HUDEP-2 (cell line): ENCODE results near the gene ZNF385B.

ENCODE experiments used
- DNase-seq, 76 experiments: peaks; one replicate each; lab custom pipeline; 2025; ENCODE audit not compliant: unreplicated experiment in 76 of 76; lab: John Stamatoyannopoulos, UW

ZNF385B gene

DNA sequence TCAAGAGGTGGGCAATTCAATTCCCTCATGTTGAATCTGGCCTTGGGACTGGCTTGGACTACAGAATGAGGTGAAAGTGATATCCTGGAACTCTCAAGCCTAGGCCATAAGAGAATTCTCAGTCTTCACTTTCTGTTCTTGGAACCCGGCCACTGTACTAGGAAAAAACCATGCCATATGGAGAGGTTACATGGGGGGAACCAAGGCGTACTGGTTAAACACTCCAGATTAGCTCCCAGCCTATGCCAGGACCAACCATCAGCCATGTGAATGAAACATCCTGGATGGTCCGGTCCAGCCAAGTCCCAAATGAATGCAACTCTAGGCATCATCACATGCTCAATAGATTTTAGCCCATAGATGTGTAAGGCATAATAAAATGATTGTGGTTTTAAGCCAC lies 56.4 kb downstream of the ZNF385B start:
- DNase-seq, result no peak

DNA sequence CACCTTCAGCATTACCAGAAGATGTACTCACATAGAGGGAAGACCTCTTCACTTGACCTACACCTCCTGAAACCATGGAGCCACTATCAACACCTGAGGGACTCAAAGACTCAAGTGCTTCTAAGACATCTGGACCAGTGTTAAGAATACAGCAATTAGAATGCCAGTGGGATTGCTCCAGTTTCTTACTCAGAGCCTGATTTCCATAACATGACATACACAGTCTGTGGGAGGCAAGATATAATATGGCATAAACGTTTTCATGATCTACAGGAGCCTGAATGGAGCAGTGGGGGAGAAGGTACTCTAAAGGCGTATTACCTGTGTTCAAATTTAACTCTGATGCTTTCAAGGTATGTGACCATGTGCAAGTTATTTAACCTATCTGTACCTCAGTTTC lies 57.2 kb downstream of the ZNF385B start:
- DNase-seq, result no peak

DNA sequence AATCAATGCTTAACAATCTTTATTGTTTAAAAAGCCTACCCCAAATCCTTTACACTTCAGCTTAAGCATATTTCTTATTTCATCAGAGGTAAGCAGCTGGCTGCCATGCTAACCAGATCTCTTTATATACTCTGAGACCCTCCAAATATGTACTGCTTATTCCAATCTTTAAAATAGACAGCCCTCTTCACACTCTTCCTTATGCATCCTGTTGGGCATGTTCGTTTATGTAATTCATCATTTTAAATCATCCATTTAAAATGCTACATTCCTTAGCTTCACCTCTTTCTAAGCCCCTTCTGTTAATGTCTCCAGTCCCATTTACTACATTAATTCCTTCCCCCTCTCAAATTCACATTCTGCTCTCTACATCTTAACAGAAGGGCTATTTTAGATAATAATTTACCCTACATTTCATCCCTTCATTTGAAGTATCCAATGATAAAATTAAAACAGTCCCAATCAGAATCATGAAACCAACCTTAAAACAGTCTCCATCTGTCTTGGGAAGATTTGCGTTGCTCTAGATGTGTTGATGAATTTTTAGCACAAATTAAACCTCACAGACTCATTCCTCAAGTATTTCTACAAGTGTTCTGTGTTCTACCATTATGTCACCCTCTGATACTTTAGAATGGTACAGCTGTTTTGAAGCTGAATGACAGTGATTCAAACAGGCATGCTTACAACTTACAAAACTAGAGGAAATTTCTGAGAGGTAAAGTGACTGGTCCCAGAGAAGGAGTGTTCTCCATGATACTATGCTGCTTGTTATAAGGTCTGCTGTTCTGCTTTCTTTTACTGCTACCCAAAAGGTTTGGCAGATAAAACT lies 59.1 kb downstream of the ZNF385B start:
- DNase-seq, result no peak

DNA sequence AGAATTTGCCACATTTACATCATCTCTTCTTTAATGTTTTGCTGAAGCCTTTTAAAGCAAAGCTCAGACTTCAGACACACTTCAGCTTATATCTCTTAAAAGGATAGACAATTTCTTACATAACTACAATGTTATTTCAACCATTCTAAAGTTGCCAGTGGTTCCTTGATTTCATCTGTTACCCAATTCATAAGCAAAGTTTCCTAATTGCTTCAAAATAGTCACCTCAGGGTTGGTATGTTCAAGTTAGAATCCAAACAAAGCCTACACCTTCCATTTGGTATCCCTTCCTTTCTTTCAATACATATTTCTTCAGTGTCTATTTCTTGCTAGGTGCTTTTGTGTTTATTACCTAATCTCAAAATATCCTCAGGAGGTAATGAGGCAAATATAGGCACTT lies 60.6 kb downstream of the ZNF385B start:
- DNase-seq, result no peak

DNA sequence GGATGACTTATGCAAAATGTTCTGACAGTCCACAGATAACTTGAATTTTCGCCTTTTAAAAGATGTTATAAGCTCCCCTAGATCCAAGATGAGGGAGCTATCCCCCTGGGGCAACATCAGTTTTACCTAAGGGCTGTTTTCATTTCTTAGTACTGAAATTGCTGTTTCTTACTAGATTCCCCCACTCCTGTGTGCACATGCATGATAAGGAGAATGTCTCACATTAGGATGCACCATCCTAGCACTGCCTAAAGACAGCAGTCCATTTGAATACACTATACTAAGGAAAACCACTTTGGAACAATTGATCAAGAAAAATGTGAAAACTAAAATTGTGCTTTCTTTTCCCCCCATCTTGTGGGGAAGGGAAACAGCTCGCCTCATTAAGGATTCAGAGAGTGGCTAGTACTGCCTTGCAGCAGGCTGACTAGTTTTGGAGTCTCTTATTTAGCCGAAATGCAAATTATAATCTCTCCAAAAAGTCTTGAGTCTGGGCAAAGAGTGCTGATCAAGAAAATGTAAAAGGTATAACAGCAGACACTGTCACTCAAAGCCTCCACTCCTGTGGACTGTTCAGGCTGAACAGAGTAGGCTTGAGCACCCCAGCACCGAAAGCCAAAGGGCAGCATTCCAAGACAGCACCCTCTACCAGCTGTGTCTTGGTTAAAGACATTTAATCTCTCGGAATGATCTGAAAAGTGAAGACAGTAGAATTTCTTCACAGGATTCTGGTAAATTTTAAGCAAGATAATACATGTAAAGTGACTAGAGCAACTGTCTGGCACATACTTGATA lies 65.0 kb downstream of the ZNF385B start:
- DNase-seq, result peak in 68 of 76 experiments; percentile 2 to 84 (median 48)

DNA sequence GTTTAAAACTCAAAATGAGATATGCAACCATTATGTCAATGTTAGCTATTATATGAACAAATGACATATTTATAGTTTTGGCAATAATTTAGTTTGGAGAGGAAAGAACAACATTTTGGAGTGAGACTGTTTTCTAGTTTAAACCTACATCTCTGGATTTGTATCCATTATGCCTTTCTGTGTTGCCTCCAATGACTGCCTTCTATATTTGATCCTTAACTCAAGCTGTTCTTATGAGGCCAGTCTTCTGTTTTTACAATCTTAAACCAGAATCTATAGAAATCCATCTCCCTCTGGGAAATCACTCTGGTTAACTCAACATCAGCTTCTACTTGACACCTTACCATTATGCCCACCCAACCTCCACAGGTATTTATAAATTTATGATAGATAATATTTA lies 67.5 kb downstream of the ZNF385B start:
- no peak for DNase-seq

DNA sequence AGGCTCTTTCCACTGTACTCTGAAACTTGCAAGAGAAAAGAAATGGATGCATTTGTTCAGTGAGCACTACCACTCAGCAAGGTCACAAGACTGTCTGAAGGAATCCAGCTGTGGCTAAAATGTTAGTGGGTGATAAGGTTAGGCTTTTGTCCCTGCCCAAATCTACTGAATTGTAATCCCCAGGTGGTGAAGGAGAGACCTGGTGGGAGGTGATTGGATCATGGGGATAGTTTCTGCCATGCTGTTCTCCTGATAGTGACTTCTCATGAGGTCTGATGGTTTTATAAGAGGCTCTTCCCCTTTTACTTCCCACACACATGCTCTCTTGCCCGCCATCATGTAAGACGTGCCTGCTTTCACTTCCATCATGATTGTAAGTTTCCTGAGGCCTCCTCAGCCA lies 68.2 kb downstream of the ZNF385B start:
- peak in 37 of 76 experiments; percentile 3 to 77 (median 28) for DNase-seq

DNA sequence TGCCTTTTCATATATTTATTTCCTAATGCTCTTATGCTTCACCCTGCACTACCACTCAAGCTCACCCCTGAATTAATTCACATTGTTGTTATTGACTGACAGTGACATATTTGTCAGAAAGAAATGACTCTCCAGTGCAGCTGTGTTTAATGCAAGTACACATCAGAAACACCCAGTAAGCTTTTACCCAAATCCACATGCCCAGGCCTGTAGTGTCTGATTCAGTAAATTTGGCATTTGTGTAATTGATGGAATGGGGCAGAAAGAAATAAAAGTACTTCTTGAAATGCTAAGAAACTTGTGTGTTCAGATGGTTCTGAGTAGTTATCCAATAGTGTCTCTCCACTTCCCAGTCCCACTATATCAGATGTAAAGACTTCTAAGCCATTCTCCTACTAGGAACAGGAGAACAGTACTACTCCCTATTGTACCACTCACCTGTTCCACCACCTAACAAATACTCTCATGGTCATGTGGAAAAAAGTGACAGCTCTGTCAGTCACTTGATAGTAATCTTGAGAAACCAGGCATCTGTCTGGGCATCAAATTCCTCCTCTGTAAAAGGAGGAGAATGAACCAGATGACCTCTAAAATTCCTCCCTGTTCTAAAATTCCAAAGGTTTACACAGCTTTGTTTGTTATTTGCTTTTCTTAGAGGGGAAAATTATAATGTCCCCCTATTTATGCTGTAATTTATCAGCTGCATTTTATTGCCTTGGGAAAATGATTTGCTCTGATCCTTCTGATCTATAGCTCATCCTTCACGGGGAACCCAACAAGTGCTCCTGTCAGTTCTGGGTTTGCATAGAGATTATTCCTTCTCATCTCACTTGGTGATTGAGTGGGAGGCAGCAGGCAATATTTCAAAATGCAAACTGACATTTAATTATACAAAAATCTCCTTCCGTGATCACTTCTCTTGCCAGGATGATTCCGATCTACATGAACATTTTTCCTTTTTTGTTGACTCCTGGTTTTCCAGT lies 70.9 kb downstream of the ZNF385B start:
- DNase-seq, result no peak

DNA sequence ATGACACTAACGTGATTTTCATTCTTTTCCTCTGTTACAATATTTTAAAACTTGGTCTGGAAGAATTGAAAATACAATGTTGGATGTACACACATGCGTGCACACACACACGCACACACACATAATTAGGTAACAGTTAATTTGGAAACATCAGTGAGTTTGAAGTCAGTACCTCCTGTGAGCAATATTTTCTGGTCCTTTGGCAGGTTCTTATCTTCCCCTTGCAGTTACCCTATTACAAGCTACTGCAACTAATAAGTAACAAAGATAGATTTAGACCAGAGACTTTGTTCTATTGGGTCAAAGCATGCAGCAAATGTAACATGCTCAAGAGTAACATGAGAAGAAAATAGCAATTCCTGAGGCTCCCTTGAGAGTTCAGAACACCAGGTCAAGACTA lies 73.3 kb downstream of the ZNF385B start:
- peak in 45 of 76 experiments; percentile 3 to 88 (median 53) for DNase-seq

DNA sequence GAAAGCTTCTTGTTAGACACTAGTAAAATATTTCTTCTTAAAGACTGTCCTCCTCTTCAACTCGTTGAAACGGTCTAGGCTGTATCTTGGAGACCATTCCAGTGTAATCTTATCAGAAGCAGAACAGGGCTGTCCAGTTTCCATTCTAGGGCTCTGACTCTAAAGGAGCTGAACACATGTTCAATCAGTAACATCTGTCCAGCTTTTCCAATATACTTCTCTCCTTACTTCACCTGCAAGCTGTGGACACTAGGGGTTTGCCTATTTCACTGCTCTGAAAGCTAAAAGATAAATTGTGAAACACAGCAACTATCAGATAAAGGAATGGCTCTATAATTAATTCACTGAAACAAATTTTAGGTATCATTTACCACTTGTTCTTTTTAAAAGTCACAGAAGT lies 73.8 kb downstream of the ZNF385B start:
- peak in 65 of 76 experiments; percentile 8 to 91 (median 52) for DNase-seq

DNA sequence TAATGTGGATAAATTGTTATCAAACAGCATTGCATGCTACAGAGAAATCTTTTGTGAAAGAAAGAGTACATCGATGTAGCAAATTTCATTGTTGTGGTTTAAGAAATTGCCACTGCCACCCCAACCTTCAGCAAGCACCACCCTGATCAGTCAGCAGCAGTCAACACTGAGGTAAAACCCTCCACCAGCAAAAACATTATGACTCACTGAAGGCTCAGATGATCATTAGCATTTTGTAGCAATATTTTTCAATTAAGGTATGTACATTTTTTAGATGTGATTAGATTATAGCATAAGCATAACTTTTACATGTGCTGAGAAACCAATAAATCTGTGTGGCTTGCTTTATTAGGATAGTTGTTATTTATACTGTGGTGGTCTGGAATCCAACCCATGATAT lies 75.5 kb downstream of the ZNF385B start:
- DNase-seq, result peak in 1 of 76 experiments; percentile 12

DNA sequence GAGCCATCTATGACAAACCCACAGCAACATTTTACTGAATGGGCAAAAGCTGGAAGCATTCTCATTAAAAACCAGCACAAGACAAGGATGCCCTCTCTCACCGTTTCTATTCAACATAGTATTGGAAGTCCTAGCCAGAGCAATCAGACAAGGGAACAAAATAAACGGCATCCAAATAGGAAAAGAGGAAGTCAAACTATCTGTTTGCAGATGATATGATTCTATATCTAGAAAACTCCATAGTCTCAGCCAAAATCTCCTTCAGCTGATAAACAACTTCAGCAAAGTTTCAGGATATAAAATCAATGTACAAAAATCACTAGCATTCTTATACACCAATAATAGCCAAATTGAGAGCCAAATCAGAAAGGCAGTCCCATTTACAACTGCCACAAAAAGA lies 79.1 kb downstream of the ZNF385B start:
- DNase-seq, result peak in 3 of 76 experiments; percentile 9 to 12 (median 11)

DNA sequence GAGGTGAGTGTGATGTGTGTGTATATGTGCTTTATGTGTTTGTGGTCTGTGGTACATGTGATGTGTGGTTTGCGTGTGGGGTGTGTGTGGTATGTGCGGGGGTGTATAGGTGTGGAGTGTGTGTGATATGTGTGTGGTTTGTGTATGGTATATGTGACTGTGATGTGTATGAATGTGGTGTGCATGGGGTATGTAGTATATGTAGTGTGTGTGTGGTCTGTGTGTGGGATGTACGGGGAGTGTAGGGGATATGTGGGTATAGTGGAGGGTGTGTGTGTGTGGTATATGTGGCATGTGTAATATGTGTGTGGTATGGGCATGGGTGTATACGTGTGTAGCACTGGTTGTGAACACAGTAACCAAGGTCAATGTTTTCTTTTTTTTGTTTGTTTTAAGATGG lies 87.4 kb downstream of the ZNF385B start:
- no peak for DNase-seq

DNA sequence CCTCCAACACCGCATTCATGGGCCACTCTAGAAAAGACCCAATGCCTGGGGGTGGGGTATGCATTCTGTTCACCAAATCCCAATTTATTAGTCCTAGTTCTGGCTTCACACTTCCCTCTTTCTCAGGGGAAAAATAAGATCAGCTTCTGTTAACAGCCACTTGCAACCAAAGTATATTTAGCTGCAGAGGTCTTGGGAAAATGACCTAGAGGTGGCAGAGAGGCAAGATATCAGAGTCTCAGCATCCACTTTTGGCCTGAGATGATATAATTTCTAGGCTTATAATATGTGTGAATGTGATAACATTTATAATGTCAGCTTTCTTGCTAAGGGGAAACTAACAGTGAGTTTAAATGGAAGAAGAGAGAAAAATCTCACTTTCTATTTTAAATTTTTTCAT lies 89.1 kb downstream of the ZNF385B start:
- DNase-seq, result no peak

DNA sequence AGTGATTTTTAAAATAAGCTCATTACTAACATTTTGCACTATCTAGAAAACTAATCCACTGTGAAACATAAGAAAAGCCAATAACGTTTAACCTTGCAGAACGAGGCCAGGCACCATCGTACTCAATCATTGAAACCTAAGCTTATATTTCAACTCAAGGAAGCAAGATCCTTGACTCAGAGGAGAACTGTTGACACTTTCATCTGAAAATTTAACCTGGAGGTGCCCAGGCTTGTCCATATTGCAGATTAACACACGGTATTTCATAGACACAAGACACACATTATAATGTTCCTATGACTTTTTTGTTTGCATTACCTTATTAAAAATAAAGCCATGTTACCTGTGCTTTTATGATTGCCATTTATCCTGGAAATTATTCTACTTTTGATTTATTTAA lies 89.6 kb downstream of the ZNF385B start:
- DNase-seq, result no peak

DNA sequence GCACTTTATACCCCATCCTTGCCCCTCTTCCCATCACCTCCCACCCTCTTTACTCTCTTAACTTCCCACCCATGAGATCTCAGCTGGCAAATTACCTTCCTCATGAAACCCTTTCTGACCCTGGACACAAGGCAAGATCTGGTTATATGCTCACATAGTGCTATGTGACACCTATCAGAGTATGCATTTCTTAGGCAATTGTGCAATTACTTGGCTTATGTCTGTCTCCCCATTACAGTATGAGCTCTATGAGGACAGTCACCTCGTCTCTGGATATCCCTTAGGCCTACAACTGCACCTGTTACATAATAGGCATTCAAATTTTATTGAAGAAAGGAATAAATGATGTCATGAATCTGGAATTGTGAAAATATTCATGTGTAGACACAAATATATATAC lies 91.4 kb downstream of the ZNF385B start:
- DNase-seq, result no peak

DNA sequence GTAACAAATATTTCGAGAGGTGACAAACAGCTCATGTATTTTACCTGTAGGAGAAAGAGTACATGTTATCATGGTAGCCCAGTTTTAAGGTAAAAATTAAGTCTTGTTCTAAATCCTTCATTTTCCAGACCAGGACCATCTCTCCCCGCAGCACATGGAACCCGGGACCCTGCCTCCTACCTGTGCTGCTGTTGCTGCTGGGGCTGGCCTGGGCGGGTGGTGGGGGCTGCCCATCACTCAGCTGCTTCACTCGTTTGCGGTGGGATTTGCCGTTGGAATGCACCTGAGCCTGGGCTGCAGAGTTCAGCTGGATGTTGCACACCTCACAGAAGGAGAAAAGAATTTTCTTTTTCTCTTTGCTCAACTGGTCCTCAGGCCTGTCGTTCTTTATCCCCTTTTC lies 92.1 kb downstream of the ZNF385B start:
- DNase-seq, result no peak

DNA sequence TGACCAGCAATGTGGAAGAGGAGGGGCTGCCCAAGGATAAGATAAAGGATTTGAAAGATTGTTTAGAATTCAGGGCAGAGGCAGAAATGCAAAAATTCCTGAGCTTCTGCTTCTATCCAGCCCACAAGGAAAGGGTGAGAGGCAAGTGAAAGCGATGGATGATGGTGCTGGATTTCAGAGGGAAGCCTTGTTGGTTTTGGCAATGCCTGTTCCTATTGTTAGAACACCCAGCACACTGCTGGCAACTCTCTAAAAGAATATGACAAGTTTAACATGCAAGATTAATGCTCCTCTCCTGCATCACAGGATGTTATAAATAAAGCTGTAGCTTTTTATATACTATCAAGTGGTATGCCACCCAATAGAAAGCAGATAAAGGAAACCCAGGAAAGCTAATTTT lies 92.6 kb downstream of the ZNF385B start:
- no peak for DNase-seq

DNA sequence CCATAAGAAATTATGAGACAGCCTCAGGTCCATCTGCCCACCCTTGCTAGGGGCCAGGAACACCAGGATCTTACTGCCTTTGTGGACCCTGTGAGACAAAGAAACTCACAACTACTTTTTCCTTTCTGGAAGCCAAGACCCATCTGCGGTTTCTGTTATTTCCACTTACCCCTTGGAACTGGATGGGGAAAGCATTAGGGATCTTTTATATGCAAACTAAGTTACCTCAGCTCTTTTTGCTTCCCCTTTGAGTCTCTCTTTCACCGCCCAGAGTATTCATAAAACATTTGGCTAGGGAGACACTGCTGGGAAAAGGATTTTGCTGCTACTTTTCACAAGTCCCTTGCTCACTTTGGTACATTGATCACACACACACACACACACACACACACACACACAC lies 95.7 kb downstream of the ZNF385B start:
- DNase-seq, result no peak

DNA sequence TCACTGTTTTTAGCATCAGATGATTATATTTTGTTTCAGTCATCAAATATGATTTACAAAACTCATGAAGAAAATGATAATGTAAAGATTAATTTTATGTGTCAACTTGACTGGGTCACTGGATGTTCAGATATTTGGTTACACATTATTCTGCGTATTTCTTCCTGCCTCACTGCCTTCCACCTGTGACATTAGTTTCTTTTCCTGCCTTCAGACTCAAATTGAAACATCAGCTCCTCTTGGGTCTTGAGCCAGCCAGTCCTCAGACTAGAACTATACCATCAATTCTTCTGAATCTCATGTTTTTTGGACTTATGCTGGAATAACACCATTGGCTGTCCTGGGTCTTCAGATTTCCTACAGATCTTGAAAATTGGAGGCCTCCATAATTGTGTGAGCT lies 96.7 kb downstream of the ZNF385B start:
- DNase-seq, result no peak

DNA sequence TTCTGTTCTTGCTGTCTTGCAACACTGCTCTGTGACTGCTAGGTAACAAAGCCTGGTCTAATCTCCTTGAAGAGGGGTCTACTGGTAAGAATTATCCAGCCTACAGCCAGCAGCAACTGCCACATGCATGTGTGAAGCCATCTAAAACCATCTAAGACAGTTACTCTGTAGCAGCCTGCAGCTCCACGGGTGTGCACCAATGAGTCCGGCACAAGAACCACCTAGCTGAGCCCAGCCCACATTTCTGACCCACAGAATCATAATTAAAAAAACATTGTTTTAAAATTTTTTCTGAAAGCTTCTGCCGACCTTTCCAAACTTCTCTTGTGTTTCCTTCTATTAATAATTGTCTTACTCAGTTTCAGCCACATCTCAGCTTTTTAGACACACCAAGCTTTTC lies 102.8 kb downstream of the ZNF385B start:
- DNase-seq, result no peak
